Motor neuron (in vitro differentiated cells): ENCODE measurements around the gene ASIC3. TPM values are rescaled to one million over a fixed set of nuclear protein-coding genes. Genes with fewer than 3 reads are reported as not detected.

Experiments
- ATAC-seq, 8 experiments: fragments of 200-7000 bp; cut with Tn5 transposase; replicated peaks in 6 of 8; 2 replicates each; pipeline ENCODE4 v1.8.0; 2021; ENCODE audit warnings: mild to moderate bottlenecking in 8 of 8, moderate library complexity in 8 of 8
- H3K27ac ChIP-seq, 2 donors: fragments of 250-450 bp; sonication (Bioruptor Pico); 2 replicates each; pipeline ENCODE4 v1.9.0; 2021; ENCODE audit warnings: antibody characterized with exemption in 2 of 2, mild to moderate bottlenecking in 2 of 2, moderate library complexity in 1 of 2
- H3K4me1 ChIP-seq, 2 donors: fragments of 250-450 bp; sonication (Bioruptor Pico); replicated peaks in 1 of 2; 2 replicates each; pipeline ENCODE4 v1.6.1; 2021; ENCODE audit warnings: antibody characterized with exemption in 2 of 2, mild to moderate bottlenecking in 2 of 2, moderate library complexity in 1 of 2
- H3K4me3 ChIP-seq, 5 donors: fragments of 250-450 bp; sonication (Bioruptor Pico); 2 replicates each; pipeline ENCODE4 v1.9.0; 2021; ENCODE audit warnings: antibody characterized with exemption in 5 of 5, mild to moderate bottlenecking in 5 of 5, moderate library complexity in 4 of 5
- WGBS, 10 experiments: fragments of 450-650 bp; shearing (Covaris generic); methylation state at CpG; one replicate each; pipeline ENCODE4 v1.0.0; 2022; 5-methylcytosine and 5-hydroxymethylcytosine counted together
- in situ Hi-C, 9 experiments: fragments of 400-800 bp; cut with MboI; loops; one replicate each; pipeline ENCODE4 v1.15.0; 2021; ENCODE audit warnings: low sequenced_read_pairs in 9 of 9, low pct_unique_long_range_greater_than_20kb in 2 of 9; ENCODE audit not compliant: unreplicated experiment in 9 of 9
- total RNA-seq, 8 experiments: library from RNA; unstranded; fragments of 300-600 nt; gene quantifications; 2 replicates each; pipeline versions ENCODE4 v1.2.3 to v1.2.4, GENCODE V29; 2022

The ASIC3 gene
- total RNA-seq, 8 experiments from 2014 or later = 0.76 to 5.0 (median 2.5) TPM

DNA sequence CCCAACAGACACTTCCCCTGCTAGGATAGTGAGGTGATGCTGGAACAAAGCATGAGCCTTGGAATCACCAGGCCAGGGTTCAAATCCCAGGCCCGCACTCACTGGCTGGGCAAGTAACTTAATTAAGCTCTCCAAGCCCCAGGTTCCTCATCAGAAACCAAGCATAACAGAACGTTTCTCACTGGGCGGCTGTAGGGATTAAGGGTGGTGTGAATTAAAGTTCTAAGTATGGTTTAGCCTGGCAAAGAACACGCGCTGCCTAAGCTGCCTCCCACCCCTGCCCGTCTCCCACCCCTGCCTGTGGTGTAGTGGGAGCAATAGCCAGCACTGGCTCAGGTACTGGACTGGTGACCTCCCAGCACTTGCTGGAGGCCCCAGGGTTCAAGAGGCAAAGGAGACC is 16.7 kb downstream of the ASIC3 start:
- in situ Hi-C loops = no loop called here
- no peak overlapping the region for H3K4me3 ChIP-seq
- H3K27ac ChIP-seq = no peak overlapping the region
- no CpG with 5 or more reads among the region's 6 CpGs for WGBS, 10 experiments
- no peak for ATAC-seq
- H3K4me1 ChIP-seq = peaks cover 19 to 24% of the 10 kb centered on the region in 2 donors

DNA sequence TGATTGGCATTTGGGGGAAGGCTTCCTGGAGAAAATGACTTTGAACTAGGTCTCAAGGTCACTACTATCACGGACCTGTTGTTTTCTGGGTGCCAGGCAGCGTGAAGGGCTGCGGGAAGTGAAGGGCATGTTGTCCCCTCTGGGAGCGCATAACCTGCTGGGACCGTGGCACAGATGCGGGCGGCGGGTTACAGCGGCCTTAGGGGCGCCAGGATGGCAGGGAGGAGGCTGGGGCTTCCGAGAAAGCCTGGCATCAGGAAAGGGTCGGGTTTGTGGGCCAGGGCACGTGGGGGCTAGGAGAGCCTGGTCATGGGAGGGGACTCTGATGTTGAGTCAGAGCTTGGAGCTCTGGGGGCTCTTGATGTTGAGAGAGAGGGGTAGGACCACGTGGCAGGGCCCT is 17.2 kb downstream of the ASIC3 start:
- 71 to 100% (median 92%) methylated on average over 1 to 11 of the region's 14 CpGs; no CpG with 5 or more reads in 5 of the 10 experiments for WGBS, 10 experiments
- no peak overlapping the region for H3K4me3 ChIP-seq
- in situ Hi-C loops = no loop called here
- peaks cover 15 to 20% of the 10 kb centered on the region in 2 donors for H3K4me1 ChIP-seq
- no peak for ATAC-seq
- H3K27ac ChIP-seq = no peak overlapping the region

GRCh38 chr7:151066273-151066974 is 18.1 kb downstream of the ASIC3 start:
- no peak for ATAC-seq
- Histone ChIP-seq H3K4me3 (no peak overlapping the region), H3K27ac (no peak overlapping the region), H3K4me1 (peaks cover 11 to 12% of the 10 kb centered on the region in 2 donors)
- WGBS, 10 experiments = 88 to 90% methylated on average over 2 to 5 of the region's 39 CpGs; no CpG with 5 or more reads in 8 of the 10 experiments
- in situ Hi-C loops = no loop called here

DNA sequence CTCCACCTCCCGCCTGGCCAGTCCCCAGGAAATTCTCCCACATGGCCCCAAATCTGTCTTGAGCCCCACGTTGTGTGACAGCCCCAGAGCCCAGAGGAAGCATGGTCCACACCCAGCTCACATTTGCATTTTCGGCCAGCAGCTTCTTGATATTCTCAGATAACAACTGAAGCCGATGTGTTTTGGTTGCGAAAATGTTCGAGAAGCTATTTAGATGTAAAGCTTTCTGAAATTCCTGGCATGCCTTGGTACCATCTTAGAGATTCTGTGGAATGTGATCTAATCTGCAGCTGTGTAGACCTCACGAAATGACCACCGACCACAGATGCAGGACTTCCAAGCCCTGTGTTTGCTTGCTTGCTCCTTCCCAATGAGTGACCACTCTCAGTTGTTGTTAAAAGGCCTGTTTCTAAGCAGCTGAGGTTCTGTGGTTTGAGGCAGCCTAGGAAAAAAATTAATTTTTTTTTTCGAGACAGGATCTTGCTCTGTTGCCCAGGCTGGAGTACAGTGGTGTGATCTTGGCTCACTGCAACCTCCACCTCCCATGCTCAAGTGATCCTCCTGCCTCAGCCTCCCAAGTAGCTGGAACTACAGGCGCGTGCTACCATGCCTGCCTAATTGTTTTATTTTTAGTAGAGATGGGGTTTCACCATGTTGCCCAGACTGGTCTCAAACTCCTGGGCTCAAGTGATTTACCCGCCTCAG is 19.9 kb downstream of the ASIC3 start:
- peak in 3 of 8 experiments; percentile 71 to 82 (median 72) for ATAC-seq

GRCh38 chr7:151069841-151070573 is 21.7 kb downstream of the ASIC3 start:
- 80 to 100% (median 88%) methylated on average over 2 to 4 of the region's 17 CpGs; no CpG with 5 or more reads in 6 of the 10 experiments for WGBS, 10 experiments
- peak in 2 of 8 experiments; percentile 56 to 64 for ATAC-seq
- H3K27ac ChIP-seq = no peak overlapping the region
- in situ Hi-C loops = no loop called here
- H3K4me1 ChIP-seq = no peaks in the 10 kb centered on the region
- no peak overlapping the region for H3K4me3 ChIP-seq

More for the DNA sequence above, 19.9 kb downstream of the ASIC3 start:
- no peak overlapping the region for H3K27ac ChIP-seq
- H3K4me3 ChIP-seq = no peak overlapping the region
- WGBS, 10 experiments = 7 to 100% (median 86%) methylated on average over 1 to 8 of the region's 12 CpGs; no CpG with 5 or more reads in 2 of the 10 experiments
- in situ Hi-C loops = no loop called here
- H3K4me1 ChIP-seq = peaks cover 0 to 2% of the 10 kb centered on the region in 2 donors

DNA sequence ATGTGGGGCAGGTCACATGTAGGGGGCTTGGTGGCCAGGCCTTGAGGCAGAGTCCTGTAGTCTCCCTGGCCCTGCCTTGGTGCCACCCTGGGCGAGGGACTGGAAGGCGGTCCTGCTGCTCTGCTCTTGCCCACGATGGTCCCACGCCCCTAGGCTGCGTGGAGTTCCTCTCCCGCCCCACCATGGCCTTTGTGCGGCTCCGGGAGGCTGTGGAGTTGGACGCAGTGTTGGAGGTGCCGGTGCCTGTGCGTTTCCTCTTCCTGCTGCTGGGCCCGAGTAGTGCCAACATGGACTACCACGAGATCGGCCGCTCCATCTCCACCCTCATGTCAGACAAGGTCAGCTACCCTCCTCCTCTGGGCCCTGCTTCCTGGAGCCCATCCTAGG is 22.2 kb downstream of the ASIC3 start:
- H3K4me1 ChIP-seq = no peaks in the 10 kb centered on the region
- WGBS, 10 experiments = 95 to 100% methylated on average over 3 to 4 of the region's 15 CpGs; no CpG with 5 or more reads in 8 of the 10 experiments
- peak in 1 of 8 experiments; percentile 5 for ATAC-seq
- H3K27ac ChIP-seq = no peak overlapping the region
- H3K4me3 ChIP-seq = no peak overlapping the region
- in situ Hi-C loops = no loop called here

GRCh38 chr7:151071032-151071866 is 22.9 kb downstream of the ASIC3 start:
- in situ Hi-C loops = no loop called here
- H3K4me3 ChIP-seq = no peak overlapping the region
- no peak for ATAC-seq
- H3K4me1 ChIP-seq = no peaks in the 10 kb centered on the region
- WGBS, 10 experiments = 80 to 100% methylated on average over 1 to 2 of the region's 39 CpGs; no CpG with 5 or more reads in 8 of the 10 experiments
- H3K27ac ChIP-seq = no peak overlapping the region

DNA sequence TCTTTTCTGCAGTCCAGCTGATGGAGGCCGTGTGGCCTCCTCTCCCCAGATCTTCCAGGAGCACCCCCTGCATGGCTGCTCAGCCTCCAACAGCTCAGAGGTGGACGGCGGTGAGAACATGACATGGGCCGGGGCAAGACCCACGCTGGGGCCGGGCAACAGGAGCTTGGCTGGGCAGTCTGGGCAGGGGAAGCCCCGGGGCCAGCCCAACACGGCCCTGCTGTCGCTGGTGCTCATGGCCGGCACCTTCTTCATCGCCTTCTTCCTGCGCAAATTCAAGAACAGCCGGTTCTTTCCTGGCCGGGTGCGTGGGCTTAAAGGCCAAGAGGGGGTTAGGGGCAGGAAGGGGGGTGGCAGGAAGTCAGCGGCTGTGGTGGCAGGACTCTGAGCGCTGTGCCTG is 25.7 kb downstream of the ASIC3 start:
- no peak for ATAC-seq
- Histone ChIP-seq H3K4me3 (no peak overlapping the region), H3K4me1 (peaks cover 12 to 15% of the 10 kb centered on the region in 2 donors), H3K27ac (no peak overlapping the region)
- in situ Hi-C loops = no loop called here
- 80% methylated on average over 1 of the region's 17 CpGs; no CpG with 5 or more reads in 9 of the 10 experiments for WGBS, 10 experiments

DNA sequence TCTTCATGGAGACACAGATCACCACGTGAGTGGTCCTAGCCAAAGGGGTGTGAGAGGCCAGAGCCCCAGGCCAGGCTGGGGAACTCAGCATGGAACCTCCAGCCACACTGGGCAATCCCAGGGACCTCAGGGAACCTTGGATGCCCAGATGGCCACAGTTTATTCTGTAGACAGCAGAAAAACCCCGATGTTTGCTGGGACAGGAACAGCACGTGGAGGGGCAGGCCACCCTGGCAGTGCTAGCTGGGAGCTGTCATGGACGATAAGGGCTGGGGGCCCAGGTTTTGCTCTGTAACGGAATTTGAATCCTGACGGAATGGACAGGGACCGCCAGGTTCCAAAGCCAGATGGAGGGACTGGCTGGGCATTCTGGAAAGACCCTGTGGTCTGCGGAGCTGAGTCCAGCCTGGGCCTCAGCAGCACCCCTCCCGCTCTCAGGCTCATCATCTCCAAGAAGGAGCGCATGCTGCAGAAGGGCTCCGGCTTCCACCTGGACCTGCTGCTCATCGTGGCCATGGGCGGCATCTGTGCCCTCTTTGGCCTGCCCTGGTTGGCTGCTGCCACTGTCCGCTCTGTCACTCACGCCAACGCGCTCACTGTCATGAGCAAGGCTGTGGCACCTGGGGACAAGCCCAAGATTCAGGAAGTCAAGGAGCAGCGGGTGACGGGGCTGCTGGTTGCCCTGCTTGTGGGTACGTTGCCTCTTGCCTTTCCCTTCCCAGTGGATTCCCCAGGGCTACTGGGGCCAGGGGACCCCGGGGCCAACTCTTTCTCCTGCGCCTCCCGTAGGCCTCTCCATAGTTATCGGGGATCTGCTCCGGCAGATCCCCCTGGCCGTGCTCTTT is 26.7 kb downstream of the ASIC3 start:
- peaks cover 20 to 23% of the 10 kb centered on the region in 2 donors for H3K4me1 ChIP-seq
- no peak overlapping the region for H3K4me3 ChIP-seq
- ATAC-seq = no peak
- WGBS, 10 experiments = 60 to 100% (median 98%) methylated on average over 1 to 13 of the region's 26 CpGs; no CpG with 5 or more reads in 3 of the 10 experiments
- in situ Hi-C loops = no loop called here
- no peak overlapping the region for H3K27ac ChIP-seq

DNA sequence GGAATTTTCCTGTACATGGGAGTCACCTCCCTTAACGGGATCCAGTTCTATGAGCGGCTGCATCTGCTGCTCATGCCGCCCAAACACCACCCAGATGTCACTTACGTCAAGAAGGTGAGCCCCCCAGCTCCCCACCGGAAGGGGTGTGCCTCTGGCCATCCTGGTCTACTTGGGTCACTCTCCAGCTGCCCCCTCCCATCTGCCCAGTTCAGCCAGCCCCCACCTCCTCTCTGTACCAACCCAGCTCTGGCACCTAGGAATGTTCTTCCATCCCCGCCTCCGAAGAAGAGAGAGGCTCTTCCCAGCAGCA is 27.3 kb downstream of the ASIC3 start:
- ATAC-seq = no peak
- 65 to 100% methylated on average over 2 to 3 of the region's 7 CpGs; no CpG with 5 or more reads in 8 of the 10 experiments for WGBS, 10 experiments

GRCh38 chr7:151075978-151076426 is 27.7 kb downstream of the ASIC3 start:
- Histone ChIP-seq H3K27ac (no peak overlapping the region), H3K4me1 (peaks cover 21 to 25% of the 10 kb centered on the region in 2 donors), H3K4me3 (no peak overlapping the region)
- in situ Hi-C loops = no loop called here
- WGBS, 10 experiments = 66 to 100% (median 97%) methylated on average over 1 to 6 of the region's 22 CpGs; no CpG with 5 or more reads in 7 of the 10 experiments
- ATAC-seq = no peak

More for the DNA sequence above, 27.3 kb downstream of the ASIC3 start:
- no peak overlapping the region for H3K4me3 ChIP-seq
- no peak overlapping the region for H3K27ac ChIP-seq
- H3K4me1 ChIP-seq = peaks cover 20 to 23% of the 10 kb centered on the region in 2 donors
- in situ Hi-C loops = no loop called here
